ENCODE results near the gene CDCP1. TPM values are rescaled to one million over a fixed set of nuclear protein-coding genes. Genes with fewer than 3 reads are reported as not detected.
A peak's percentile ranks its signal among the peaks of the same experiment; 100 is the strongest.
"Not testable (repeated sequence)": the region's sequence is repeated elsewhere in the genome, so short reads cannot be mapped to it uniquely, and the experiment has no call there.

Gene CDCP1
- polyA plus RNA-seq, 4 donors = 0.93 to 2.0 (median 1.2) TPM

DNA sequence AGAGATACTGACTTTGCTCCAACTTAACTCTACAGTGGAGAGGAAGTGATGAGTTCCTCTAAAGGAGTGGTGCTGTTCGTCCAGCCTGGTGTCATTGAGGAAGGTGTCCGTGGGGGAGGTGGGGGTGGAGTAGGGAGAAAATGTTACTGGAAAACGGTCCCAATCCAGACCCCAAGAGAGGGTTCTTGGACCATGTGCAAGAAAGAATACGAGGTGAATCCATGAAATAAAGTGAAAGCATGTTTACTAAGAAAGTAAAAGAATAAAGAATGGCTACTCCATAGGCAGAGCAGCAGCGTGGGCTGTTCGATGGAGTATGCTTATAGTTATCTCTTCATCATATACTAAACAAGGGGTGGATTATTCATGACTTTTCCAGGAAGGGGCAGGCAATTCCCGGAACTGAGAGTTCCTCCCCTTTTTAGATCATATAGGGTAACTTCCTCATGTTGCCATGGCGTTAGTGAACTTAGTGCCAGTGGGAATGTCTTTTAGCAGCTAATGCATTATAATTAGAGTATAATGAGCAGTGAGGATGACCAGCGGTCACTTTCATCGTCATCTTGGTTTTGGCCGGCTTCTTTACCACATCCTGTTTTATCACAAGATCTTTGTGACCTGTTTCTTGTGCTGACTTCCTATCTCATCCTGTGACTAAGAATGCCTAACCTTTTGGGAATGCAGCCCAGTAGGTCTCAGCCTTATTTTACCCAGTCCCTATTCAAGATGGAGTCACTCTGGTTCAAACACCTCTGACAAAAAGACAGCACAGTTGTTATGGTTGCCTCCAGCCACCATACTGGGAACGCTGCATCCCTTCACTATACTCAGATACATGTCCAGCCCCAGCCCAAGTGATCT lies 81.4 kb downstream of the CDCP1 start:
- no peak for DNase-seq (ENCODE audit: low read depth in 4 of 4, low spot score in 3 of 4)

- DNase-seq (ENCODE audit: low read depth in 4 of 4, low spot score in 3 of 4) = no peak
Observed at GRCh38 chr3:45062697-45063070, 83.5 kb downstream of the CDCP1 start.

DNA sequence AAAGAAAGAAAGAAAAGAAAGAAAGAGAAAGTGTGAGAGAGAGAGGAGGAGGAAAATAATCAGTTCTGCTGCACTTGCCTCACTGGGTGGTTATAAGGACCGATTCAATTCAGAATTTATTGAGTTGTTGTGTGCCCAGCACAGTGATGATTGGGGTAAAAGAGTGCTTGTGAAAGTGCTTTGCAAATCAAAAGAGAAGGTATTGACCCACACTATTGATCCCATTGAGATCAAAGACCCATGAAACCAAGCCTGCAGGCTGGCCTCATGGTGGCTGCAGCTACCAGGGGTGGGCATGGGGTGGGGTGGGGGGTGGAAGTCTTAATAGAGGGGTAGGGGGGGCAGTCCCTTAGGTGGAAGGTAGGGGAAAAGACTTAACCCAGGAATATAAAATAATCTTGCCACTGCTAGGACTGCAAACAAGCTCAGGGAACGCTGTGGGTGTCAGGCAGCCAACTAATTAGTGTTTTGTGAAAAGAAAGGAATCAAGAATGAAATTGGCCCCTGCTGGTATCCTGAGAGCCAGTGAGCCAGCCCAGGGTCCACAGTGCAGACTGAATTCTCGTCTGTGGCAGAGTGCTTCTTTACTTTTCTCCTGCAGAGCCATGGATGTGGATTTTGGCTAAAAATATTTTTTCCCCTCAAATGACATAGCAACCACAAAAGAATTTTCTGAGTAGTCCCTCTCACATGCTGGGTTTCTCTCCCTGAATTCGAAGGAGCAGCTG lies 85.8 kb downstream of the CDCP1 start:
- no peak for DNase-seq (ENCODE audit: low read depth in 4 of 4, low spot score in 3 of 4)

DNA sequence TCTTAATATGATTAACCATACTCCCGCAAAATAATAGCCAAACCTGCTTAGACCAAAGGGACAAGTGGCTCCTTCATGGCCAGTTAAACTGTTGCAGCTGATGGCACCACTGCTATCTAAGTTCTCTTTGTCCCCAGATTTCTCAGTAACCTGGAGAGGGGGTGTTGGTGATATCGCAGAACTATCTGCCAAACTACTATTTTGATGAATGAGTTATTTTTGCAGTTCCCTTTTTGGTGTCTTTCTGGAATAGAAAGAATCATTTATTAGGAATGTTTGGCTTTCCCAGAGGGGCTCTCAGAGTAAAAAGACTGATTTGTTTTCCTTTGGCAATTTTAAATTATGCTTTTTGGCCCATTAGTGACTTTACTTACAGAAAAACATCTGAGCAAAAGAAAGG lies 87.0 kb downstream of the CDCP1 start:
- no peak for DNase-seq (ENCODE audit: low read depth in 4 of 4, low spot score in 3 of 4)

DNA sequence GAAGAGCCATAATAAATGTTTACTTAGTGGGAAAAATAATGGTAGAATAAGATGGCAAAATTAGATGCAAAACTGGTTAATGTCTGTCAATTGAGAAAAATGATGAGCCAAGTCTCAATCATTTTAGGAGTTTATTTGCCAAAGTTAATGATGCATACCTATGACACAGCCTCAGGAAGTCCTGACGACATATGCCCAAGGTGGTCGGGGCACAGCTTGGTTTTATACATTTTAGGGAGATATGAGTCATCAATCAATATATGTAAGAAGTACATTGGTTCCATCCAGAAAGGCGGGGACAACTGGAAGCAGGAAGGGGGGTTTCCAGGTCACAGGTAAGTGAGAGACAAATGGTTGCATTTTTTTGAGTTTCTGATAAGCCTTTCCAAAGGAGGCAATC lies 88.6 kb downstream of the CDCP1 start:
- no peak for DNase-seq (ENCODE audit: low read depth in 4 of 4, low spot score in 3 of 4)

- no peak for DNase-seq (ENCODE audit: low read depth in 4 of 4, low spot score in 3 of 4)
Observed at GRCh38 chr3:45056608-45057301, 89.4 kb downstream of the CDCP1 start.

- no peak for DNase-seq (ENCODE audit: low read depth in 4 of 4, low spot score in 3 of 4)
Observed at GRCh38 chr3:45055411-45056143, 90.6 kb downstream of the CDCP1 start.

- no peak for DNase-seq (ENCODE audit: low read depth in 4 of 4, low spot score in 3 of 4)
Observed at GRCh38 chr3:45055032-45055410, 91.2 kb downstream of the CDCP1 start.

GRCh38 chr3:45054196-45054857 lies 91.9 kb downstream of the CDCP1 start:
- DNase-seq (ENCODE audit: low read depth in 4 of 4, low spot score in 3 of 4) = no peak

DNA sequence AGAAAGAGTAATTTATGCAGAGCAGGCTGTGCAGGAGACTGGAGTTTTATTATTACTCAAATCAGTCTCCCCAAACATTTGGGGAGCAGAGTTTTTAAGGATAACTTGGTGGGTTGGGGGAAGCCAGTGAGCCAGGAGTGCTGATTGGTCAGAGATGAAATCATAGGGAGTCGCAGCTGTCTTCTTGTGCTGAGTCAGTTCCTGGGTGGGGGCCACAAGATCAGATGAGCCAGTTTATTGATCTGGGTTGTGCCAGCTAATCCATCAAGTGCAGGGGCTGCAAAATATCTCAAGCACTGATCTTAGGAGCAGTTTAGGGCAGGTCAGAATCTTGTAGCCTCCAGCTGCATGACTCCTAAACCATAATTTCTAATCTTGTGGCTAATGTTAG lies 92.4 kb downstream of the CDCP1 start:
- not testable (repeated sequence) for DNase-seq (ENCODE audit: low read depth in 4 of 4, low spot score in 3 of 4)

DNA sequence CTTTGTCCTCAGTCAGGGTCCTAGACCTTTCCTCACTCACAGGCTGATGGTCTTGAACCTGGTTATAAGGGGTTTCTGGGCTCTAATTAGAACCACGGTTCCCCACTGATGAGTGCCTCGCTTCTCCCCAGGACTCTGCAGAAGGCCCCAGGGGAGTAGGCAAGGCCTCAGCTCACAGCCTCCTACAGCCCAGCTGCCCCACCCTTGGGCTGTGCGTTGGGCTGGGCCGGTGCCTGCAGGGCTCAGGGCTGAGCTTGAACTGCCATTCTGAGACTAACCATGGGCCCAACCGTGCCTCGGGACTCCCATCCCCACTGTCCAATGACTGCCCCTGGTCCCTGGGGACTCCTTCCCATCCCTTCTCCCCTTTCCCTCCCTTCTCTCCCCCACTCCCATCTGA lies 94.5 kb downstream of the CDCP1 start:
- no peak for DNase-seq (ENCODE audit: low read depth in 4 of 4, low spot score in 3 of 4)

DNA sequence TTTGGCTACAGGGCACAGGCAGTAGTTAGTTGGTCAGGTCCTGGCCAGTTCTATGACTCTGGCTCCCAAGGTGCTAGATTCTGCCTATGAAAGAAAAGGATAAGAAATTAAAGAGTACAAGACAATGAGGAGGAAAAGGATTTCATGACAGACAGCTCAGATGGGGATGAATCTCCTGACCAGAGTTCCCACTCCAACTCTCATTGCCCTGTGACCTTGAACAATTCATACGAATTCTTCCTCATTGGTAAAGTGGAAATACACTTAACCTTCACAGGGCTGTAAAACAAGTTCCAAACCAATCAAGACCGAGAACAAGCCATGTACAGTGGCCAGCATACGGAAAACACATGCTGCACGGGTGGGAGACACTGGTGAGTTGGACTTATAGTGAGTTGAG lies 96.4 kb downstream of the CDCP1 start:
- no peak for DNase-seq (ENCODE audit: low read depth in 4 of 4, low spot score in 3 of 4)

- DNase-seq (ENCODE audit: low read depth in 4 of 4, low spot score in 3 of 4) = no peak
Observed at GRCh38 chr3:45048244-45048643, 97.9 kb downstream of the CDCP1 start.

DNA sequence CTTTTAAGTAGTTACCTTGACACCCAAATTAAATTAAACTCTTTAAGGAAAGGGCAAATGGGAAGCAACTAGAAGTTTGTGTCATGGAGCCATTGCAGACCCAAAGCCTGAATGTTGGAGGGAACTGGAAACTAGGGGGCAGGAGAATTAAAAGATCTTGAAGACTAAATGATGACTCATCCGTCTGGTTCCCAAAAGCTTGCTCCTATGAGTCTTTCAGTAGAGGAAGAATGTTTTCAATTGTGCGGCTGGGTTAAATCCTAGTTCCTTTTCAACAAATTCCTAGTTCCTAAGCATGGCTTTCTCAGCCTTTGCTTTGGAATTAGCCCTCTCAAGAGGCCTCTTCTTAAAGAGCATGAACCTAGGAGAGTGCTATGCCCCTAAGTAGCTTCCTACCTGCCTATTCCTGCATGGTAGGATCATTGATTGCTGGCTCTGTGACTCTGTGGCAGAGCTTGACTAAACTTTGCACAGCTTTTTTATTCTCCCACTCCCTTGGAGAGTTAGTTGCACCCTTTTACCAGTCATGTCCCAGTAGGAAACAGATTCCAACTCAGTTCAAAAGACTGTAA lies 102.4 kb downstream of the CDCP1 start:
- no peak for DNase-seq (ENCODE audit: low read depth in 4 of 4, low spot score in 3 of 4)

- DNase-seq (ENCODE audit: low read depth in 4 of 4, low spot score in 3 of 4) = no peak
Observed at GRCh38 chr3:45042162-45042561, 104.0 kb downstream of the CDCP1 start.

GRCh38 chr3:45041666-45042065 lies 104.5 kb downstream of the CDCP1 start:
- no peak for DNase-seq (ENCODE audit: low read depth in 4 of 4, low spot score in 3 of 4)

GRCh38 chr3:45037720-45038455 lies 108.3 kb downstream of the CDCP1 start:
- DNase-seq (ENCODE audit: low read depth in 4 of 4, low spot score in 3 of 4) = peak; percentile 83 to 90 (median 86)

- no peak for DNase-seq (ENCODE audit: low read depth in 4 of 4, low spot score in 3 of 4)
Observed at GRCh38 chr3:45035441-45036301, 110.5 kb downstream of the CDCP1 start.
